EH (cell line): ENCODE data around the gene PLA1A.
"Not testable (repeated sequence)": the region's sequence is repeated elsewhere in the genome, so short reads cannot be mapped to it uniquely, and the experiment has no call there.

Experiments used
- DNase-seq: peaks from one replicate; pipeline ENCODE4 v3.0.0-alpha.2; 2015; ENCODE audit warnings: low read depth

Gene PLA1A

DNA sequence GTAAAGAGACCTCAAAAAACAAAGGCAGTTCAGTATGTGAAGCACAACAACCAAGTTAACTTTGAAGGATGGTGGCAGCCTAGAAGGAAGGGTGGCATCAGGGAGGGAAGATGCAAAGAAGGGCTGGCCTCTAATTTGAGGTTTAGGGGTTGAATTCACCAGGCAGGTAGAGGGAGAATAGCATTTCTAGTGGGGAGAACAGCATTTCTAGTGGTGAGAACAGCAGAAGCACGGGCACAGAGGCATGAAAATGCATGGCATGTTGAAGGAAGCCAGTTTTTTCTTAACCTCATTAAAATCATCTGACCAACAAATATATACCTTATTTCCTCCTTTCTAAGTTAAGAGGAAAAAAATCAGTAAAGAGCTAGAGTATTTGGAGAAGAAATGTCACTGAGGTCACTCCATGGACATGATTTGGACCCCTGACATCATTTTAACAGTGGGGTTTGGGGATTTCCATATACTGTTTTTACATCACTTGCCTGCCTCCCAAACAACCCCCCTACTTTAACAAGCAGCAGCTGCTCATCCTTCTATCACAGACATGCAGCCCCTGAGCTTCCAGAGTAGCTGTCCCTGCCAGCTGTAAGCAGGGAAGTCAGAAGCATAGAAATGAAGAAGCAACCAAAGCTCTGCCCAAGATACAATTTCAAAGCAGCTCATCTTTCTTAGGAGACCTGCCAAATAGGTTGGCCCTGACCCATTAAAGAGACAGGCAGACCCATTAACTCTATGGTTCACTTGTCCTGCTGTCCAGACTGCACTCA is 65.1 kb downstream of the PLA1A start:
- DNase-seq, result peak; percentile 80

DNA sequence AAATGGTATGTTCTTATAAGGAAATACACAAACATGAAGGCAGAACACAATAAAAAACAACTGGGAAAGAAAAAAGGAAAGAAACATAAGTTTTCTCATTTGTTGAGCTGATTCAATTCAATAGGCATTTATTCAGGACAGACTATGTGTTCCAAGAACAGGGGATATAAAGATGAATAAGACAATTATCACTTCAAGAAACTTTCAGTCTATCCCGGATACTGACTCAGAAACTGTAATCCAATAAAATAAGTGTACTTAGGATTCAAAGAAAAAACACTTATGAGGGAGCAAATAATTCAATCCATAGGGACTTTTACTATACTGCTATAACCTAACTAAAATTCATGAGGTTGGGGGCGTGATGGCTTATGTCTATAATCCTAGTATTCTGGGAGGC is 66.2 kb downstream of the PLA1A start:
- peak; percentile 76 for DNase-seq

DNA sequence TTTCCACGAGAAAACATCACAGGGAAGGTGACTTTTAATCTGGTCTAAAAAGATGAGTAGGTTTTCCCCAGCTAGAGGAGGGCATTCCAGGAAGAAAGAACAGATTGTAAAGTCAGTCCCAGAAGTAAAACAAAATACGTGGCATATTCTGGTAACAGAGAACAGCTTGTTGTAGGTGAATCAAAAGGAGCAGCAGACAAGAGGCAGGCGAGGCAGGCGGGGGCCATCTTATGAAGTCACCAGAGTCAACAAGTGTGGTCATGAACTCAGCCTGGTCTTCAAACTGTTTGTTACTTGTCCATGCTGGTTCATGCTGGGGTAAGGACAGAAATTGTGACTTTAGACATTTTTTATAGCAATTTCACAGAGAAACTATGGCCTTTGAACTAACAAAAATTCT is 66.7 kb downstream of the PLA1A start:
- peak; percentile 55 for DNase-seq

DNA sequence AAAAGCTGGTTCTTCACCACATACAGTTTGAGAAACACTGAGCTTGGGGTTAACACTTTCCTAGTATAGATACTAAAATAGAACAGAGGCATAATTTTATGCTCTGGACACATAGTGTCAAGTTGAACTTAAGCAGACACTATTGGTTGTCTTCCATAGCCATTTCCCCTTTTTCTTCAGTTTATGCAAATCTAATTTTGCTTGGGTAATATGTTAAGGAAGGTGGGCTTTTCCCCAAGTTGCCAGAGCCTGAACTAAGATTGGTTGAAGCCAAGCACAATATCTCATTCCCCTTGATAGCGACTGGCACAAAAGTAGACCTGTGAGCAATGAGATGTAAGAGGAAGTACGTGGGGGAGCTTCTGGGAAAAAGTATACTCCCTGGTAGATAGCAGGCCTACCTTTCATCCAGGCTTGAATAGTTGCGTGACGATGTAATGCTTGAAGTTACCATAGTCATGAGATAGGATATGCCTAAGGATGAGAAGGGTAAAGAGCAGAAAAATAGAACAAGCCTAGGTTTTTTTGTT is 67.2 kb downstream of the PLA1A start:
- DNase-seq, result no peak

DNA sequence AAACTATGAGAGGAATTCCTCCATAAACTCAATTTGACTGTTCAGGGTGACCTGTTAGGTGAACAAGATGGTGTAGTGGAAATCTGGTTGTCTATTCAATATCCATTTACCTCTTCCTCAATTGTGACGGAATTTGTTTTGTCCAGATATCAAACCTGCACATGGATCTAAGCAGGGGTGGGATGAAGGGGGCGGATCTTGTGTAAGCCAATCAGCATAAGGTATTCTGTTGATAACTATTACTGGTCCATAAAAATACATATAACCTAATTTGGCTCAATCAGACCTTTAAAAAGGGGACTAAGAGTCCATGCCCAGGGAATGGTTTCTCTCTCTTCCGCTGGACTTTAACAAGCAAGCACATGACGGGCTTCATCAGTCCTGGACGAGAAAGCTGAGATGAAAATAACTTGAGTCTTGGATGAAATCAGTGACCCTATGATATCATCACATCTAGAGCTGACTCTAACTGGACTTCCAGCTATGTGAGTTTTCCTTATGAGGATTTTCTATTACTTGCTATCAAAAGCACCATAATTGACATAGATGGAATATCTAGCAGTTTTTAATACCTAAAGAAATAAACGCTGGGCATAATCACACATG is 68.4 kb downstream of the PLA1A start:
- DNase-seq, result no peak

DNA sequence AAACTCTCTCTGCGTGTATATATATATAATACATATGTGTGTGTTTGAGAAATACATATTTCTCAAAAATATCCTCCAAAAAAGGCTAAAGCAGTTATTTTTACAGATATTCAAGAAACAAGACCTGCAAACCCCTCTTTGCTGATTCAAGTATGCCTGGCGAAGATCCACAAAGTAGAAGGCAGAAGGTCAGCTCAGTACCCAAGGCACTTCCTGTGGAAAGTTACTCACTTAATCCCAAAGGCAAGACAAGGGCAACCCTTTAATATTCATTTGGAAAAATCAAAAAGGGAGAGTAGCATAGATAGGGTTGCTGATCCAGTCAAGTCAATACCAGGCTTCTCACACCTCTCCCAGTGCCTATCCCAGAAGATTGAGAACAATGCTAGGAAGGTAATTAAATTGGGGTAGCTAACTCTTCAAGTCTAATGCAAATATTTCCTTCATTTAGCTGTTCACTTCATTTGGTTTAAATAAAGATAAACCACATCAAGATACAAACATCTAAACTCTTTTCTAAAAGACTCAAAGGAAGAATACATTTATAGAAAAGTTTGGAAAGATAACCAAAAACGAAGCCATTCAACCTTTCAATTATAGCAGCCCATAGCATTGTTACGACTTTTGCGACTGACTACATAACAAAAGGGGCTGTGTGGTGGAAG is 72.4 kb downstream of the PLA1A start:
- peak; percentile 45 for DNase-seq

DNA sequence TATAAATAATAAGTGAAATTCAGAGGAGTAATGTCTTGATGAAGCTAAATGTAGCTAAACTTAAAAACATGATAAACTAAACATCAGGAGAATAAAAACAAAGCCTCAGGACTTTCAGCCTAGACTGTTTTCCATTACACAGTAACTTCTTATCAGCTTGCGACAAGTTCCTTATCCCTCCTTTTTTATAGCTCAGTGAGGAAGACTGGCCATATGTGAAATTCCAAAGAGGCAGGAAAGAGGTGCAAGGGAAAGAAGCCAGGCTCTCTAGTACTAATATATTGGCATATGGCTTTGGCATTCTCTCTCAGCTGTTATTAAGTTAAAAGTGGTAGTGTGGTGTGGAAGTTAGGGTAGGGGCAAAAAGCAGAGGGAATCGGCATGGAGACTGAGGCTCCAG is 75.1 kb downstream of the PLA1A start:
- DNase-seq, result no peak

DNA sequence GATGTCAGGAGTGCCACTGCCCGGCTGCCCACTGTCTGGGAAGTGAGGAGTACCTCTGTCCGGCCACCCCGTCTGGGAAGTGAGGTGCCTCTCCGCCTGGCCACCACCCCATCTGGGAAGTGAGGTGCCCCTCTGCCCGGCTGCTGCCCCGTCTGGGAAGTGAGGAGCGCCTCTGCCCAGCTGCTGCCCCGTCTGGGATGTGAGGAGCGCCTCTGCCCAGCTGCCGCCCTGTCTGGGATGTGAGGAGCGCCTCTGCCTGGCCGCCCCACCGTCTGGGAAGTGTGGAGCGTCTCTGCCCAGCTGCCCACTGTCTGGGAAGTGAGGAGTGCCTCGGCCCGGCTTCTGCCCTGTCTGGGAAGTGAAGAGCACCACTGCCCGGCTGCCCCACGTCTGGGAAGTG is 76.2 kb downstream of the PLA1A start:
- DNase-seq, result no peak

DNA sequence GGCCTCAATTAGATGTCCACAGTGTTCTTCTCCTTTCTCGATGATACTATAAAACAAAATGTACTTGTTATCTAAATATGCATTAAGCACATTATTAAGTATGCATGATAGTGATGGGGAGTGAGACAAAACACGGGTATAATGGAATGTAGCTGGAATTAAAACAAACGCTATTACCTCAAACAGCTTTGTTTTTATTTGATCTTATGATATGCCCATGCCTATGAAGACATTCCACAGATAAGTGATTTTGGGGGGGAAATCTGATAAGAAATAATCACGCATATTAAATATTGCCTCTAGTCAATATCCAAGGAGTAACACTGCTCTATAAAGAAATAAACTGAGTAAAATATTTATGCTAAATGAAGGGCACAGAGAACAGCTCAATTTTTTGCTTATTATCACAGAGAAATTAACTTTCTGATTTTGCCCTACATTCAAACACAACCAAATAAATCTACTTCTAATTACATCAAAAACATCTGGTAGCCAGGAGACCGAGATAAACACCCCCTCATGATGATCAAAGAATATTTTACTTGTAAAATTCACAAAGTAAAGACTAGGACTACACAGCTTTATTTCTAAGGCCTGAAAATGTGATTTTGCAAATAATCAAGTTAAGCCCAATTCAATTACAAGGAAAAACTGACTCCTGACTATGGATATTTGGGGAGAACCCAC is 77.6 kb downstream of the PLA1A start:
- no peak for DNase-seq

DNA sequence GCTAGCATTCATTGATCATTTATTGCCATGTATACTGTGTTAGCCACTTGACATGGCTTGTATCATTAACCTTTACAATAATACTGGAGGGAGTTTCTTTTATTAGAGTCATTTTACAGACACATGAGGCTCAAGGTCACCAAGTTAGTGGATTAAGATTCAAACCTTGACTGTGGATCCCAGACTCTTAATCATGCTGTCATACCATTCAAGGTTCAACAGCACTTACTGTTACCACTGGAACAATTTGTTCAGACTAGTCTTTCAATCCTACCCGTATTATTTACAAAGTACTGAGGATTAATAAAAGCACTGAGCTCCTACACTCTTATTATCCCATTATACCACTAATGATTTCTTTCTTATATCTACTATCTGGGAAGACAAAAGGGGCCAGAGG is 78.3 kb downstream of the PLA1A start:
- no peak for DNase-seq

DNA sequence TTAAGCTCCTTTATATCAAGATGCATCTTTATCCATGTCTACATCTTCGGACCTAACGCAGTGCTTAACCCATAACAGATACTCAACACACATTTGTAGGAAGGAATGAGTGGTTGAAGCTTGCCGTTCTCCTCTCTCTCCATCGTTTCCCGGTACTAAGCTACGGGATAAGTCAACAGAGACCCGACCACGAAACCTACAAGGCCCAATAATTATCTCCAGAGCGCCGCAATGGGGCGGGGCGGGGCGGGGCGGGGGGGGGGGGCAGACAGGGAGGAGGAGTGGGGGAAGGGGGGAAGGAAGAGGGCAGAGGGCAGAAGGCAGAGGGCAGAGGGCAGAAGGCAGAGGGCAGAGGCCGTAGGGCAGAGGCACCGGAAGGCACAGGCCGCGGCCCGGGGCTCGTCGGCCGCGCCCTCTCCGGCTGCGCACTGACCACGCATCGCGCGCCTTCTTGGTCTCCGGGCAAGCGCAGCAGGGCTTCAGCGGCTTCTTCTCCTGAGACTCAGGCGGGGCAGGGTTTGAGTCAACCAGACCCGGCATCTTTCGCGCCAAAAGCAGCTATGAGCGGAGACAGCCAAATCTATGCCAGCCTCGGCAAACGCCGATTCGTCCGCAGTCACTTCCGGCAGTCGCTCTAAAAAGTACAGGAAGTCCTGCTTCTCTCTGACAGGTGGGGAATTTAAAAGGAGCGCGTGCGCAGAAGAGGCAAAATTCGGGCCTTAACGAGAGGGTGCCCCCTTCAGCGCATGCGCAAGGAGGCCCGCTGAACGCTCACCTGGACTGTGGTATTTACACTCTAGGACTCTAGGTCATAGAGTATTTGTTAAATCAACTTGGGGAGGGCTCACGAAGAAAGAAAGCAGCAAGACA is 79.3 kb downstream of the PLA1A start, which contains the start of gene COX17:
Gene COX17 (minus strand): TSS at position 636 of the 870 bp plus-strand sequence. CDS start 96 bp downstream, at position 540.
- peak; percentile 97 for DNase-seq

DNA sequence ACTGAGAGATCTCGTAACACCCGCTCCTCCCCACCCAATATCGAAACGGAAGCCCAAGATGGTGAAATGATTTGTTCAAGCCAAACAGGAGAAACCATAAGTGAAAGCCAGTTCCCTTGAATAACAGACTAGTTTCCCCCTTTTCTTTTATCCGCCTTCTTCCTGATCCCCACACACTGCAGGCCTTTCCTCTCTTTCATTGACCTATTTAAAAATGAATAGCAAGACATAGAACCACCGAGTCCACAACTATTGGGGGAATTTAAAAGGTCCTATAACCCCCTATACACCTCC is 79.9 kb downstream of the PLA1A start:
- DNase-seq, result no peak

DNA sequence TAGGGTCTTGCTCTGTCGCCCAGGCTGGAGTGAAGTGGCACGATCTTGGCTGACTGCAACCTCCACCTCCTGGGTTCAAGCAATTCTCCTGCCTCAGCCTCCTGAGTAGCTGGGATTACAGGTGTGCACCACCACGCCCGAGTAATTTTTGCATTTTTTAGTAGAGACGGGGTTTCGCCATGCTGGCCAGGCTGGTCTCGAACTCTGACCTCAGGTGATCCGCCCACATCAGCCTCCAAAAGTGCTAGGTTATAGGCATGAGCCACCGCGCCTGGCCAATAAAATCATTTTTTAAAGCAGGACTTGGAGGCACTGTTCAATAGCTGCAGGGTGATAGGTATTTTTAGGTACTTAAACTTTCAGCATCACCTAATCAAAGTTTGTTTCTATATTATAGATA is 80.5 kb downstream of the PLA1A start:
- DNase-seq, result not testable (repeated sequence)
